Measurements from ENCODE around the gene CHD9.

DNA sequence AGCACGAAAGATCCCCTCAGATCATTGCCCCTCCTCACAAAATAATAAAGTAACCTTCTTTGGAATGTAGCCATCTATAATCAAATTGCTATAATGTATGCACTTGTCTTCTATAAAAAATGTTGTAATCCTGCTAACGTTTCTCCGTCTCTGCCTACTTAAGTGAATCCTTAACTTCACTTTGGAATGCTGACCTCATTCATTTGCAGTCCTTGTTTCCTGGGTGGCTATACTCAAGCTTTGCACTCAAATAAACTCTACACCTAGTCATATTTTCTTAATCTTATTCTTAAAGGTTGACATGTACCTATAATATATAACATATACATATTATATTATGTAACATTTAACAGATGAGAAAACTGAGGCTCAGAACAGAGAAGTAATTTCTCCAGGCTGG is 24.8 kb upstream of the CHD9 start:
- no peak for TF ChIP-seq EZH2 (optimal IDR thresholded peaks at IDR 0.05; ENCODE audit: low read depth, low read length)
- TF ChIP-seq, protein P1, sequence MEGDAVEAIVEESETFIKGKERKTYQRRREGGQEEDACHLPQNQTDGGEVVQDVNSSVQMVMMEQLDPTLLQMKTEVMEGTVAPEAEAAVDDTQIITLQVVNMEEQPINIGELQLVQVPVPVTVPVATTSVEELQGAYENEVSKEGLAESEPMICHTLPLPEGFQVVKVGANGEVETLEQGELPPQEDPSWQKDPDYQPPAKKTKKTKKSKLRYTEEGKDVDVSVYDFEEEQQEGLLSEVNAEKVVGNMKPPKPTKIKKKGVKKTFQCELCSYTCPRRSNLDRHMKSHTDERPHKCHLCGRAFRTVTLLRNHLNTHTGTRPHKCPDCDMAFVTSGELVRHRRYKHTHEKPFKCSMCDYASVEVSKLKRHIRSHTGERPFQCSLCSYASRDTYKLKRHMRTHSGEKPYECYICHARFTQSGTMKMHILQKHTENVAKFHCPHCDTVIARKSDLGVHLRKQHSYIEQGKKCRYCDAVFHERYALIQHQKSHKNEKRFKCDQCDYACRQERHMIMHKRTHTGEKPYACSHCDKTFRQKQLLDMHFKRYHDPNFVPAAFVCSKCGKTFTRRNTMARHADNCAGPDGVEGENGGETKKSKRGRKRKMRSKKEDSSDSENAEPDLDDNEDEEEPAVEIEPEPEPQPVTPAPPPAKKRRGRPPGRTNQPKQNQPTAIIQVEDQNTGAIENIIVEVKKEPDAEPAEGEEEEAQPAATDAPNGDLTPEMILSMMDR (IDR thresholded peaks at IDR 0.05; ENCODE audit: low read length): no peak
- no peak for TF ChIP-seq EZH2phosphoT487 (IDR thresholded peaks at IDR 0.05; ENCODE audit: low read length)

All from MM.1S (cell line).